ENCODE data around the gene CIRBP. TPM values are rescaled to one million over a fixed set of nuclear protein-coding genes. Genes with fewer than 3 reads are reported as not detected.

The CIRBP gene
- total RNA-seq, 1 experiment from 2014 or later, result 331 TPM

GRCh38 chr19:1278713-1279660, 9.9 kb downstream of the CIRBP start:
- H3K36me3 ChIP-seq (ENCODE audit: control insufficient read depth, insufficient read depth, low read length), result peaks cover 3% of the 10 kb centered on the region
- POLR2A ChIA-PET, result interaction anchor here (0.5 to 1.2 kb wide), 4 partner anchors 9 to 240 kb away, joined by 5 to 10 read pairs (median 7); partner anchors contain the start of gene CIRBP
- peaks cover 27% of the 10 kb centered on the region for H3K4me1 ChIP-seq
- H3K9me3 Mint-ChIP-seq (ENCODE audit: unreplicated experiment), result no peaks in the 10 kb centered on the region
- no peaks in the 10 kb centered on the region for H3K27me3 ChIP-seq (replicated peaks; ENCODE audit: control insufficient read depth, insufficient read depth, low read length)
- H3K27ac Mint-ChIP-seq (ENCODE audit: unreplicated experiment), result no peak overlapping the region
- H3K9me3 ChIP-seq, result no peaks in the 10 kb centered on the region
- intact Hi-C loops (cut with micrococcal nuclease; ENCODE audit: unreplicated experiment), result loop anchor here (1.0 to 5.0 kb wide), 2 partner anchors 38 to 93 kb away; no protein-coding TSS in a partner anchor
- CTCF ChIA-PET, result interaction anchor here (0.6 to 1.3 kb wide), 6 partner anchors 25 to 606 kb away, joined by 3 to 9 read pairs (median 4); partner anchors contain the start of gene ABHD17A
- H3K36me3 Mint-ChIP-seq (ENCODE audit: insufficient read depth, unreplicated experiment), result peaks cover 49% of the 10 kb centered on the region
- peak overlapping the region; percentile 24 for H3K4me3 Mint-ChIP-seq (ENCODE audit: unreplicated experiment)
- H3K27me3 Mint-ChIP-seq (ENCODE audit: insufficient read depth, unreplicated experiment), result no peaks in the 10 kb centered on the region
- no peak overlapping the region for H3K4me3 ChIP-seq (ENCODE audit: low read depth, low read length)
- TF ChIP-seq, protein P1, sequence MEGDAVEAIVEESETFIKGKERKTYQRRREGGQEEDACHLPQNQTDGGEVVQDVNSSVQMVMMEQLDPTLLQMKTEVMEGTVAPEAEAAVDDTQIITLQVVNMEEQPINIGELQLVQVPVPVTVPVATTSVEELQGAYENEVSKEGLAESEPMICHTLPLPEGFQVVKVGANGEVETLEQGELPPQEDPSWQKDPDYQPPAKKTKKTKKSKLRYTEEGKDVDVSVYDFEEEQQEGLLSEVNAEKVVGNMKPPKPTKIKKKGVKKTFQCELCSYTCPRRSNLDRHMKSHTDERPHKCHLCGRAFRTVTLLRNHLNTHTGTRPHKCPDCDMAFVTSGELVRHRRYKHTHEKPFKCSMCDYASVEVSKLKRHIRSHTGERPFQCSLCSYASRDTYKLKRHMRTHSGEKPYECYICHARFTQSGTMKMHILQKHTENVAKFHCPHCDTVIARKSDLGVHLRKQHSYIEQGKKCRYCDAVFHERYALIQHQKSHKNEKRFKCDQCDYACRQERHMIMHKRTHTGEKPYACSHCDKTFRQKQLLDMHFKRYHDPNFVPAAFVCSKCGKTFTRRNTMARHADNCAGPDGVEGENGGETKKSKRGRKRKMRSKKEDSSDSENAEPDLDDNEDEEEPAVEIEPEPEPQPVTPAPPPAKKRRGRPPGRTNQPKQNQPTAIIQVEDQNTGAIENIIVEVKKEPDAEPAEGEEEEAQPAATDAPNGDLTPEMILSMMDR (IDR thresholded peaks at IDR 0.05; ENCODE audit: insufficient read depth in 1 of 2, low read depth in 1 of 2, low read length in 1 of 2, severe bottlenecking in 1 of 2, unreplicated experiment in 1 of 2), result no peak
- no peak for DNase-seq
- no TSS peak for BruUV-seq (replicated peaks)
- H3K4me1 Mint-ChIP-seq (ENCODE audit: low read depth, unreplicated experiment), result peaks cover 17% of the 10 kb centered on the region

GRCh38 chr19:1279782-1280341, 10.7 kb downstream of the CIRBP start:
- POLR2A ChIA-PET, result interaction anchor here (0.5 to 1.2 kb wide), 4 partner anchors 10 to 239 kb away, joined by 5 to 10 read pairs (median 7); partner anchors contain the start of gene CIRBP

More at GRCh38 chr19:1279782-1280341, 10.7 kb downstream of the CIRBP start:
- intact Hi-C loops (cut with micrococcal nuclease; ENCODE audit: unreplicated experiment), result loop anchor here (1.0 to 5.0 kb wide), 2 partner anchors 37 to 92 kb away; no protein-coding TSS in a partner anchor
- CTCF ChIA-PET, result interaction anchor here (0.6 to 1.3 kb wide), 10 partner anchors 13 to 605 kb away, joined by 3 to 9 read pairs (median 4); partner anchors contain the start of gene ABHD17A
- Mint-ChIP-seq H3K27me3 (ENCODE audit: insufficient read depth, unreplicated experiment) (no peaks in the 10 kb centered on the region), H3K36me3 (ENCODE audit: insufficient read depth, unreplicated experiment) (peaks cover 47% of the 10 kb centered on the region), H3K27ac (ENCODE audit: unreplicated experiment) (peak overlapping the region; percentile 12), H3K9me3 (ENCODE audit: unreplicated experiment) (no peaks in the 10 kb centered on the region), H3K4me3 (ENCODE audit: unreplicated experiment) (no peak overlapping the region), H3K4me1 (ENCODE audit: low read depth, unreplicated experiment) (peaks cover 24% of the 10 kb centered on the region)
- no peak overlapping the region for H3K4me3 ChIP-seq (ENCODE audit: low read depth, low read length)
- no peaks in the 10 kb centered on the region for H3K27me3 ChIP-seq (replicated peaks; ENCODE audit: control insufficient read depth, insufficient read depth, low read length)
- H3K4me1 ChIP-seq, result peaks cover 29% of the 10 kb centered on the region
- no TSS peak for BruUV-seq (replicated peaks)
- TF ChIP-seq, protein P1 (IDR thresholded peaks at IDR 0.05; ENCODE audit: insufficient read depth in 1 of 2, low read depth in 1 of 2, low read length in 1 of 2, severe bottlenecking in 1 of 2, unreplicated experiment in 1 of 2), result peak; percentile 92 to 94
- H3K9me3 ChIP-seq, result no peaks in the 10 kb centered on the region
- peak; percentile 83 to 89 for DNase-seq
- peaks cover 3% of the 10 kb centered on the region for H3K36me3 ChIP-seq (ENCODE audit: control insufficient read depth, insufficient read depth, low read length)
